Adrenal gland (tissue), 12 donors: ENCODE results near the gene SPATA12. TPM values are rescaled to one million over a fixed set of nuclear protein-coding genes. Genes with fewer than 3 reads are reported as not detected.

Experiments used
- DNase-seq, 7 donors: peaks; one replicate each; pipeline ENCODE4 v3.0.0-alpha.2; 2019 to 2020
- H3K27ac ChIP-seq, 5 donors: fragments of 200-600 bp; sonication (generic) in 4 of 5; 1 replicate in 3 of 5; 2 replicates in 2 of 5; pipeline versions ENCODE4 v1.5.1 to v1.8.0; 2016 to 2020; ENCODE audit warnings: mild to moderate bottlenecking in 1 of 5
- H3K27me3 ChIP-seq: fragments of 200-600 bp; 2 replicates; pipeline ENCODE4 v1.8.0; 2021
- H3K36me3 ChIP-seq, 2 donors: fragments of 200-600 bp; replicated peaks in 1 of 2; 1 replicate in 1 of 2; 2 replicates in 1 of 2; pipeline versions ENCODE4 v1.5.1 to v1.8.0; 2018 to 2022
- H3K4me1 ChIP-seq, 2 donors: fragments of 200-600 bp; replicated peaks in 1 of 2; 1 replicate in 1 of 2; 2 replicates in 1 of 2; pipeline versions ENCODE4 v1.5.1 to v1.8.0; 2018 to 2021
- H3K4me3 ChIP-seq, 4 donors: fragments of 200-600 bp; sonication (generic) in 3 of 4; one replicate each; pipeline ENCODE4 v1.5.1; 2016 to 2018
- H3K9me3 ChIP-seq, 3 donors: fragments of 200-600 bp; sonication (generic) in 1 of 3; replicated peaks in 1 of 3; 1 replicate in 2 of 3; 2 replicates in 1 of 3; pipeline versions ENCODE4 v1.5.1 to v1.8.0; 2016 to 2021
- CTCF ChIP-seq, 6 experiments: fragments of 450-650 bp in 4 of 6; fragments of 200-600 bp in 2 of 6; sonication (generic) in 1 of 6; IDR thresholded peaks; 1 replicate in 5 of 6; 2 replicates in 1 of 6; pipeline versions ENCODE4 v1.5.1 to v1.8.0; 2016 to 2021; ENCODE audit warnings: antibody characterized with exemption in 6 of 6, mild to moderate bottlenecking in 2 of 6, moderate library complexity in 1 of 6
- POLR2A ChIP-seq, 2 donors: fragments of 450-650 bp; IDR thresholded peaks; one replicate each; pipeline ENCODE4 v1.6.1; 2017; ENCODE audit warnings: antibody characterized with exemption in 2 of 2, mild to moderate bottlenecking in 2 of 2, moderate library complexity in 1 of 2
- WGBS, 4 donors: extraction: QIAGEN DNeasy Blood & Tissue Kit in 2 of 4; methylation state at CpG; one replicate each; pipeline versions ENCODE4 v1.1.5 to v1.1.7; 2013 to 2017; 5-methylcytosine and 5-hydroxymethylcytosine counted together
- intact Hi-C, 2 donors: fragments of 100-400 bp; cut with DNase I; formaldehyde crosslinking; loops; one replicate each; pipeline versions ENCODE4 v1.14.1 to v1.15.0; 2022 to 2023
- polyA plus RNA-seq, 3 donors: library from polyadenylated mRNA; stranded (reverse); fragments of 200-250 nt in 2 of 3; fragments of 350-450 nt in 1 of 3; fragmentation: Illumina TruSeq in 1 of 3; extraction: RNeasy Lipid Tissue Mini Kit (QIAGEN cat#74804) in 1 of 3; gene quantifications; one replicate each; pipeline ENCODE4 v1.2.3, GENCODE V29; 2013 to 2014
- total RNA-seq, 9 donors: library from RNA; depleted of rRNA in 4 of 9; stranded (reverse); fragments of >200 nt in 4 of 9; fragments of 120-200 nt in 1 of 9; fragmentation: NEBNext Ultra II Directional in 1 of 9; extraction: Animal tissue kit (Norgen Biotek cat#: 25700) in 1 of 9; gene quantifications; one replicate each; pipeline versions ENCODE4 v1.1.0 to v1.2.4, GENCODE V29; 2013 to 2023
- donor health status: healthy with polysubstance abuse.
- donor health status: Bipolar disorder and iron deficiency.
- donor health status: DM: yes; HTN: yes; CAD: no.
- donor health status: DM: no; HTN: no; CAD: no.
- donor health status: DM: no; HTN: no; CAD: no.
- donor health status: DM: yes; HTN: yes; CAD: no.

The SPATA12 gene
- total and polyA plus RNA-seq, 12 donors = 0.07 to 0.83 (median 0.44) TPM; not detected in 4

- WGBS, 4 donors = 61 to 67% (median 62%) methylated on average over 3 of the region's 3 CpGs
- no peak overlapping the region for H3K27ac ChIP-seq
- no peaks in the 10 kb centered on the region for H3K4me1 ChIP-seq
- H3K9me3 ChIP-seq = no peaks in the 10 kb centered on the region
- DNase-seq = no peak
- H3K4me3 ChIP-seq = no peak overlapping the region
- intact Hi-C loops = no loop called here
- H3K27me3 ChIP-seq = no peaks in the 10 kb centered on the region
- no peaks in the 10 kb centered on the region for H3K36me3 ChIP-seq
- TF ChIP-seq POLR2A (IDR thresholded peaks at IDR 0.05) (no peak), CTCF (IDR thresholded peaks at IDR 0.05) (no peak)
These were observed 57.8 kb downstream of the SPATA12 start for GRCh38 chr3:57118254-57118653.

GRCh38 chr3:57120040-57120439 lies 59.6 kb downstream of the SPATA12 start:
- no peak for DNase-seq
- H3K4me3 ChIP-seq = no peak overlapping the region
- no peaks in the 10 kb centered on the region for H3K9me3 ChIP-seq
- no peak overlapping the region for H3K27ac ChIP-seq
- intact Hi-C loops = no loop called here
- H3K27me3 ChIP-seq = no peaks in the 10 kb centered on the region
- H3K36me3 ChIP-seq = no peaks in the 10 kb centered on the region
- H3K4me1 ChIP-seq = no peaks in the 10 kb centered on the region
- WGBS, 4 donors = 74 to 82% (median 78%) methylated on average over 2 to 3 of the region's 3 CpGs
- TF ChIP-seq CTCF (IDR thresholded peaks at IDR 0.05) = no peak
- no peak for TF ChIP-seq POLR2A (IDR thresholded peaks at IDR 0.05)

GRCh38 chr3:57120451-57121174 lies 60.1 kb downstream of the SPATA12 start:
- no peak for DNase-seq
- intact Hi-C loops = no loop called here
- no peaks in the 10 kb centered on the region for H3K27me3 ChIP-seq
- TF ChIP-seq CTCF (IDR thresholded peaks at IDR 0.05) (no peak), POLR2A (IDR thresholded peaks at IDR 0.05) (no peak)
- 78 to 86% (median 82%) methylated on average over 10 of the region's 10 CpGs for WGBS, 4 donors
- H3K4me1 ChIP-seq = no peaks in the 10 kb centered on the region
- no peaks in the 10 kb centered on the region for H3K36me3 ChIP-seq
- no peak overlapping the region for H3K27ac ChIP-seq
- no peaks in the 10 kb centered on the region for H3K9me3 ChIP-seq
- no peak overlapping the region for H3K4me3 ChIP-seq

Other genes starting within 250 kb of the SPATA12 start
- 1 to 10 TPM in 8 of 9 donors, under 1 TPM in 1; 0.93 to 7.1 (median 1.7) TPM for gene IL17RD, start 104.7 kb downstream of the SPATA12 start, total RNA-seq
- under 1 TPM; 0.44 to 0.90 (median 0.48) TPM for gene IL17RD, start 104.7 kb downstream of the SPATA12 start, polyA plus RNA-seq
- 1 to 10 TPM in 7 of 9 donors, under 1 TPM in 1, not detected in 1; 0.79 to 2.5 (median 1.3) TPM for gene HESX1, start 139.3 kb downstream of the SPATA12 start, total RNA-seq
- gene HESX1, start 139.3 kb downstream of the SPATA12 start, polyA plus RNA-seq = 1 to 10 TPM; 1.5 to 3.7 (median 2.7) TPM
- gene APPL1, start 167.1 kb downstream of the SPATA12 start, total RNA-seq = 10 to 100 TPM; 21.5 to 45.7 (median 38.2) TPM
- gene APPL1, start 167.1 kb downstream of the SPATA12 start, polyA plus RNA-seq = 10 to 100 TPM in 1 of 3 donors, 1 to 10 TPM in 2; 6.1 to 31.2 (median 9.1) TPM
- gene ASB14, start 232.0 kb downstream of the SPATA12 start, total RNA-seq = under 1 TPM in 1 of 9 donors, not detected in 8; 0.17 TPM
- gene ASB14, start 232.0 kb downstream of the SPATA12 start, polyA plus RNA-seq = not detected